ENCODE results near the gene TRIM8.

- TF ChIP-seq POLR2A (IDR thresholded peaks at IDR 0.05) (no peak), CTCF (IDR thresholded peaks at IDR 0.05) (no peak), POLR2AphosphoS5 (IDR thresholded peaks at IDR 0.05) (no peak)
These were observed 29.0 kb downstream of the TRIM8 start for GRCh38 chr10:102673236-102673818.

Measured in prostate gland (tissue), 2 donors.